HG03460 (cell line): ENCODE data around the gene MDN1.
A peak's percentile ranks its signal among the peaks of the same experiment; 100 is the strongest.
"Not testable (repeated sequence)": the region's sequence is repeated elsewhere in the genome, so short reads cannot be mapped to it uniquely, and the experiment has no call there.

Experiments
- ATAC-seq: cut with Tn5 transposase; IDR thresholded peaks from one replicate; pipeline ENCODE4 v1.9.1; 2021; ENCODE audit not compliant: unreplicated experiment

The MDN1 gene

GRCh38 chr6:89661559-89661958, 158.0 kb downstream of the MDN1 start:
- ATAC-seq = no peak

- ATAC-seq = no peak
These were observed 158.6 kb downstream of the MDN1 start for GRCh38 chr6:89660981-89661380.

GRCh38 chr6:89657445-89658158, 162.0 kb downstream of the MDN1 start:
- no peak for ATAC-seq

- ATAC-seq = no peak
These were observed 164.5 kb downstream of the MDN1 start for GRCh38 chr6:89655122-89655521.

GRCh38 chr6:89650579-89650978, 169.0 kb downstream of the MDN1 start:
- ATAC-seq = no peak

GRCh38 chr6:89649682-89650081, 169.9 kb downstream of the MDN1 start:
- no peak for ATAC-seq

- no peak for ATAC-seq
These were observed 174.7 kb downstream of the MDN1 start for GRCh38 chr6:89644864-89645263.

- ATAC-seq = no peak
These were observed 176.2 kb downstream of the MDN1 start for GRCh38 chr6:89643406-89643805.

GRCh38 chr6:89642956-89643355, 176.6 kb downstream of the MDN1 start:
- no peak for ATAC-seq

GRCh38 chr6:89641581-89641980, 178.0 kb downstream of the MDN1 start:
- ATAC-seq = not testable (repeated sequence)

GRCh38 chr6:89640804-89641203, 178.8 kb downstream of the MDN1 start:
- no peak for ATAC-seq

- peak; percentile 98 for ATAC-seq
These were observed 181.0 kb downstream of the MDN1 start, which contains the start of gene LYRM2 for GRCh38 chr6:89638320-89639195. LYRM2 (minus strand) TSS chr6:89638747; CDS start chr6:89638716, 31 bp downstream.

- ATAC-seq = peak; percentile 11
These were observed 181.7 kb downstream of the MDN1 start for GRCh38 chr6:89637960-89638319.

- not testable (repeated sequence) for ATAC-seq
These were observed 183.2 kb downstream of the MDN1 start for GRCh38 chr6:89636412-89636811.

GRCh38 chr6:89630488-89630887, 189.1 kb downstream of the MDN1 start:
- no peak for ATAC-seq

- ATAC-seq = no peak
These were observed 195.8 kb downstream of the MDN1 start for GRCh38 chr6:89623749-89624148.

- ATAC-seq = no peak
These were observed 200.0 kb downstream of the MDN1 start for GRCh38 chr6:89619567-89619966.

GRCh38 chr6:89618026-89618425, 201.6 kb downstream of the MDN1 start:
- ATAC-seq = no peak

GRCh38 chr6:89616531-89616930, 203.1 kb downstream of the MDN1 start:
- ATAC-seq = no peak

- no peak for ATAC-seq
These were observed 203.7 kb downstream of the MDN1 start for GRCh38 chr6:89615882-89616281.

- no peak for ATAC-seq
These were observed 205.8 kb downstream of the MDN1 start for GRCh38 chr6:89613790-89614189.

- no peak for ATAC-seq
These were observed 207.5 kb downstream of the MDN1 start for GRCh38 chr6:89612121-89612520.
